ENCODE results near the gene SEC31A.

DNA sequence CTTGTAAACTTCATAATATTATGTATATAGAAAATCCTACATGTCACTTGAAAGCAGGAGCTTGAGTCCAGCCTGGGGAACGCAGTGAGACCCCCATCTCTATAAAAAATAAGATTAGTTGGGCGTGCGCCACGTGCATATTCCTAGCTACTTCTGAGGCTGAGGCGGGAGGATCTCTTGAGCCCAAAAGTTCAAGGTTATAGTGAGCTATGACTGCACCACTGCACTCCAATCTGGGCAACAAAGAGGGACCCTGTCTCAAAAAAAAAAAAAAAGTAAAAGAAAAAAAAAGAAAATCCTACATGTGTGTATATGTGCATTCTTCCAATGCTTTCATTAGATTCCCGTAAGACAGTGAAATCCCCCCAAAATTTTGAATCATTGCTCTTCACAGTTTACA is 1.7 kb downstream of the SEC31A start:
- TF ChIP-seq, protein P1, sequence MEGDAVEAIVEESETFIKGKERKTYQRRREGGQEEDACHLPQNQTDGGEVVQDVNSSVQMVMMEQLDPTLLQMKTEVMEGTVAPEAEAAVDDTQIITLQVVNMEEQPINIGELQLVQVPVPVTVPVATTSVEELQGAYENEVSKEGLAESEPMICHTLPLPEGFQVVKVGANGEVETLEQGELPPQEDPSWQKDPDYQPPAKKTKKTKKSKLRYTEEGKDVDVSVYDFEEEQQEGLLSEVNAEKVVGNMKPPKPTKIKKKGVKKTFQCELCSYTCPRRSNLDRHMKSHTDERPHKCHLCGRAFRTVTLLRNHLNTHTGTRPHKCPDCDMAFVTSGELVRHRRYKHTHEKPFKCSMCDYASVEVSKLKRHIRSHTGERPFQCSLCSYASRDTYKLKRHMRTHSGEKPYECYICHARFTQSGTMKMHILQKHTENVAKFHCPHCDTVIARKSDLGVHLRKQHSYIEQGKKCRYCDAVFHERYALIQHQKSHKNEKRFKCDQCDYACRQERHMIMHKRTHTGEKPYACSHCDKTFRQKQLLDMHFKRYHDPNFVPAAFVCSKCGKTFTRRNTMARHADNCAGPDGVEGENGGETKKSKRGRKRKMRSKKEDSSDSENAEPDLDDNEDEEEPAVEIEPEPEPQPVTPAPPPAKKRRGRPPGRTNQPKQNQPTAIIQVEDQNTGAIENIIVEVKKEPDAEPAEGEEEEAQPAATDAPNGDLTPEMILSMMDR (conservative IDR thresholded peaks at IDR 0.05): no peak
- TF ChIP-seq ZFX (IDR thresholded peaks at IDR 0.05): no peak

All from C4-2B (cell line).